ENCODE results near the gene OR5H2.

The OR5H2 gene

DNA sequence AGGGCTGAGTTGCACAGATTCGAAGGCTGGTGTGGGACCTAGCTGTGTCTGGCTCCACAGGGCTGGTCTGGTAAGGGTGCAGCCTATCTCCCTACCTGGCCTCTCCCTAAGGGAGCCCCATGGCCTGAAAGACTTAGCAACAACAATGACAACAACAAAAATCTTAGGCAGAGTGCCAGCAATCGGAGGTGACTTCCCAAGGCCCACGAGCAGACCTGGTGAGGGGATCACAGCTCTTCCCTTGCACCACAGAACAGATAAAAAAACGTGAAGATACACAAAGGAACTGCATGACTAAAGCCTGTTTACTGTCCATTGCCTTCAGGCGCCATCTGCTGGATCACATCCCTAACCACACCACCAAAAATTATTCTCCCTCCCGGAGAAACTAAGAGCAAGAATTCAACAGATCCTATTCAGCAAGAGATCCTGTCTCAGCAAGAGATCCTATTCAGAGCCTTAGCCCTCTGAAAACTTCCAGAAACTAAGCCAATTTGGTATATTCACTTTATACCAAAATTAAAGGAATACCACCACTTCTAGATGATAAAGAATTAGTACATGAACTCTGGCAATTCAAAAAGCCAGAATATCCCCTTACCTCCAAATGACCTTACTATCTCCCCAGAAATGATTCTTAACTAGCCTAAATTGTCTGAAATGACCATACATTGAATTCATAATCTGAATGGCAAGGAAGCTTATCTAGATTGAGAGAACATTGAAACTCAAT is 47.3 kb downstream of the OR5H2 start:
- DNase-seq (ENCODE audit: low read depth in 2 of 2, low spot score in 1 of 2): peak in 1 of 2 donors; percentile 13

DNA sequence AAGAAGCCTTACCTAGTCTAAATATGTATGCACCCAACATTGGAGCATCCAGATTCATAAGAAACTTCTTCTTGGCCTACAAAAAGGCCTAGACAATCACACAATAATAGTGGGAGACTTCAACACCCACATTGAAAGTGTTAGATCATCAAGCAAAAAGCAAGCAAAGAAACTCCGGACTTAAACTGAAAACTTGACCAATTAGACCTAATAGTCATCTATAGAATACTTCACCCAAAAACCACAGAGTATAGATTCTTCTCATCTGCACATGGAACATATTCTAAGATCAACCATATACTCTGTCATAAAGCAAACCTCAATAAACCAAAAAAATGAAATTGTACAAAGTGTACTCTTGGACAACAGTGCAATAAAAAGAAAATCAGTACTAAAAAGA is 49.0 kb downstream of the OR5H2 start:
- DNase-seq (ENCODE audit: low read depth in 2 of 2, low spot score in 1 of 2): no peak
